BLaER1 treated with 17β-estradiol and CSF1 and Interleukin-3, amounts not matched to agents 10 nM and 100 nM (cell line): ENCODE results near the gene CAMK2G.
"Not testable (repeated sequence)": the region's sequence is repeated elsewhere in the genome, so short reads cannot be mapped to it uniquely, and the experiment has no call there.

Experiments used
- H3K27ac ChIP-seq, 11 experiments: shearing (Covaris generic); formaldehyde crosslinking; 2 replicates each; pipeline ENCODE4 v1.8.1; 2022
- H3K27me3 ChIP-seq, 11 experiments: shearing (Covaris generic); formaldehyde crosslinking; 2 replicates each; pipeline ENCODE4 v1.8.1; 2022
- H3K36me3 ChIP-seq, 11 experiments: shearing (Covaris generic); formaldehyde crosslinking; 2 replicates each; pipeline ENCODE4 v1.8.1; 2022
- H3K4me1 ChIP-seq, 10 experiments: shearing (Covaris generic); formaldehyde crosslinking; 2 replicates each; pipeline ENCODE4 v1.8.1; 2022
- H3K4me2 ChIP-seq, 11 experiments: shearing (Covaris generic); formaldehyde crosslinking; 2 replicates each; pipeline ENCODE4 v1.8.1; 2022
- H3K4me3 ChIP-seq, 10 experiments: shearing (Covaris generic); formaldehyde crosslinking; 2 replicates each; pipeline ENCODE4 v1.8.1; 2022
- H3K9ac ChIP-seq, 11 experiments: shearing (Covaris generic); formaldehyde crosslinking; 2 replicates each; pipeline ENCODE4 v1.8.1; 2022
- H3K9me3 ChIP-seq, 11 experiments: shearing (Covaris generic); formaldehyde crosslinking; replicated peaks in 1 of 11; 2 replicates each; pipeline ENCODE4 v1.8.1; 2022
- H4K20me1 ChIP-seq, 11 experiments: shearing (Covaris generic); formaldehyde crosslinking; 2 replicates each; pipeline ENCODE4 v1.8.1; 2022
- Cebpa-rat ChIP-seq, 11 experiments: shearing (Covaris generic); IDR thresholded peaks; 2 replicates each; pipeline ENCODE4 v1.8.1; 2022

CAMK2G gene

DNA sequence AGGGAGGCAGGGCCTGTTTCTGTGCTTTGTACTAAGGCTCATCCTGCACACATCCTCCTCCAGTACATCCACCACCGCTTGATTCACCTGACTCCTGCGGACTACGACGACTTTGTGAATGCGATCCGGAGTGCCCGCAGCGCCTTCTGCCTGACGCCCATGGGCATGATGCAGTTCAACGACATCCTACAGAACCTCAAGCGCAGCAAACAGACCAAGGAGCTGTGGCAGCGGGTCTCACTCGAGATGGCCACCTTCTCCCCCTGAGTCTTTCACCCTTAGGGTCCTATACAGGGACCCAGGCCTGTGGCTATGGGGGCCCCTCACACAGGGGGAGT is 73.1 kb downstream of the CAMK2G start:
- Histone ChIP-seq H3K27me3 (no peaks in the 10 kb centered on the region), H3K9ac (no peak overlapping the region), H3K9me3 (no peaks in the 10 kb centered on the region), H3K4me3 (no peak overlapping the region), H3K4me2 (no peak overlapping the region), H4K20me1 (peaks cover 0 to 85% (median 13%) of the 10 kb centered on the region in 11 experiments; a peak in 15 of 22 replicates), H3K27ac (no peak overlapping the region), H3K36me3 (peaks cover 87 to 100% (median 98%) of the 10 kb centered on the region in 11 experiments), H3K4me1 (peaks cover 6 to 44% (median 13%) of the 10 kb centered on the region in 10 experiments; a peak in 16 of 20 replicates)
- no peak for TF ChIP-seq Cebpa-rat (IDR thresholded peaks at IDR 0.05)

DNA sequence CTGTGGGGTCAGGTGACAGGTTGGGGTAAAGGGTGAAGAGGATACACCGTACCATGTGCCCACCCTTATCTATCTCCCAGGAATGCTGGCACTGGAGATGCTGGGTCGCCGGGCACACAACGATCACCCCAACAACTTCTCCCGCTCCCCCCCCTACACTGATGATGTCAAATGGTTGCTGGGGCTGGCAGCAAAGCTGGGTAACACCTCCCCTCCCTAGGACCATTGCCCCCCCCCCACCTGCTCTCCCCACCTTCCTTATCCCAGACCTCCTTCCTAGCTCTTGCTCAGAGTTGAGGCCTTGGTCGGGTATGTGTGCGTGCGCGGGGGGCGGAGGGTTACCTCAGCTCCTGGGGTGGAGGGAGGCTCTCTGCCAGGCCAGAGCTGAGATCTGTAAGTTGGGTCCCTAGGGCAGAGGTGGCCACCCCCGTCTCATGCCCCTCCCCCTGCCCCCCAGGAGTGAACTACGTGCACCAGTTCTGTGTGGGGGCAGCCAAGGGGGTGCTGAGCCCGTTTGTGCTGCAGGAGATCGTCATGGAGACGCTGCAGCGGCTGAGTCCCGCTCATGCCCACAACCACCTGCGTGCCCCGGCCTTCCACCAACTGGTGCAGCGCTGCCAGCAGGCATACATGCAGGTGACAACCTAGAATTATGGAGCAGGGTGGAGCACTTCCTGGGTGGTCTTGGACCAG is 73.6 kb downstream of the CAMK2G start:
- H3K4me1 ChIP-seq = peaks cover 6 to 39% (median 13%) of the 10 kb centered on the region in 10 experiments; a peak in 16 of 20 replicates
- TF ChIP-seq Cebpa-rat (IDR thresholded peaks at IDR 0.05) = no peak
- H3K4me3 ChIP-seq = no peak overlapping the region
- H3K9ac ChIP-seq = no peak overlapping the region
- no peaks in the 10 kb centered on the region for H3K9me3 ChIP-seq
- H3K4me2 ChIP-seq = no peak overlapping the region
- H3K27ac ChIP-seq = no peak overlapping the region
- peaks cover 87 to 100% (median 98%) of the 10 kb centered on the region in 11 experiments for H3K36me3 ChIP-seq
- no peaks in the 10 kb centered on the region for H3K27me3 ChIP-seq
- H4K20me1 ChIP-seq = peaks cover 0 to 83% (median 12%) of the 10 kb centered on the region in 11 experiments; a peak in 11 of 22 replicates

DNA sequence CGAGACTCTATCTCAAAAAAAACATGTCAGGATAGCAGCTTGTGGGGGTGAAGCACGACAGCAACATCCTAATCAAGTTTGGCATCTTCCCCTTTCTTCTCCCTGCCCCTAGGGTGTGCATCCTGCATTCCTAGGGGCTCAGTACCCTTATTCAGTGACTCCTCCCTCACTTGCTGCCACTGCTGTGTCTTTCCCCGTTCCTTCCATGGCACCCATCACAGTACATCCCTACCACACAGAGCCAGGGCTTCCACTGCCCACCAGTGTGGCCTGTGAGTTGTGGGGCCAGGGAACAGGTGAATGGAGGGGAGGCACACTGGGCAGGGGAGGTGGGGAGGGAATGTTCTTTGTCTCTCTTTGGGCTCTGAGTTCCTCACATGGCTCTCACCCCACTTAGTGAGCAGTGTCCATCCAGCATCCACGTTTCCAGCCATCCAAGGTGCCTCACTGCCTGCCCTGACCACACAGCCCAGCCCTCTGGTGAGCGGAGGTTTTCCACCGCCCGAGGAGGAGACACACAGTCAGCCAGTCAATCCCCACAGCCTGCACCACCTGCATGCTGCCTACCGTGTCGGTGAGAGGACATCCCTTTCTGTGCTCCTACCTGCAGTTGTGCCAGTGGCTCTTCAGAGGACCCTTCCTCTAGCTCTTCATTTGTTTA is 74.3 kb downstream of the CAMK2G start:
- Histone ChIP-seq H3K4me1 (peaks cover 6 to 32% (median 13%) of the 10 kb centered on the region in 10 experiments; a peak in 16 of 20 replicates), H3K27me3 (no peaks in the 10 kb centered on the region), H3K4me2 (no peak overlapping the region), H3K9me3 (no peaks in the 10 kb centered on the region), H3K4me3 (no peak overlapping the region), H3K9ac (no peak overlapping the region), H4K20me1 (peaks cover 0 to 86% (median 9%) of the 10 kb centered on the region in 11 experiments; a peak in 11 of 22 replicates), H3K27ac (no peak overlapping the region), H3K36me3 (peaks cover 87 to 100% (median 98%) of the 10 kb centered on the region in 11 experiments)
- TF ChIP-seq Cebpa-rat (IDR thresholded peaks at IDR 0.05) = no peak

DNA sequence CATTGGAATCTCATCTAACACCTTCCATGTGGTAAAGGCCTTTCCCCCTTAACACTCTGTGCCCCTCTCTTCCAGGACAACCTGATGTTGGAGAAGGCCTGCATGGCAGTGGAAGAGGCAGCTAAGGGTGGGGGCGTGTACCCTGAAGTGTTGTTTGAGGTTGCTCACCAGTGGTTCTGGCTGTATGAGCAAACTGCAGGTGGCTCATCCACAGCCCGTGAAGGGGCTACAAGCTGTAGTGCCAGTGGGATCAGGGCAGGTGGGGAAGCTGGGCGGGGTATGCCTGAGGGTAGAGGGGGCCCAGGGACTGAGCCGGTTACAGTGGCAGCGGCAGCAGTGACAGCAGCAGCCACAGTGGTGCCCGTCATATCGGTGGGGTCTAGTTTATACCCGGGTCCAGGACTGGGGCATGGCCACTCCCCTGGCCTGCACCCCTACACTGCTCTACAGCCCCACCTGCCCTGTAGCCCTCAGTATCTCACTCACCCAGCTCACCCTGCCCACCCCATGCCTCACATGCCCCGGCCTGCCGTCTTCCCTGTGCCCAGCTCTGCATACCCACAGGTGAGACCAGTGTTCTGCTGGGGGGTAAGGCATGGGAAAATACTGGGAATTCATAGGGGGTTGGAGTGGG is 75.3 kb downstream of the CAMK2G start:
- no peaks in the 10 kb centered on the region for H3K27me3 ChIP-seq
- TF ChIP-seq Cebpa-rat (IDR thresholded peaks at IDR 0.05) = no peak
- no peak overlapping the region for H3K4me2 ChIP-seq
- H3K9me3 ChIP-seq = no peaks in the 10 kb centered on the region
- H3K4me3 ChIP-seq = no peak overlapping the region
- H3K27ac ChIP-seq = no peak overlapping the region
- H3K4me1 ChIP-seq = peaks cover 5 to 23% (median 6%) of the 10 kb centered on the region in 10 experiments; a peak in 16 of 20 replicates
- H4K20me1 ChIP-seq = peaks cover 0 to 87% (median 9%) of the 10 kb centered on the region in 11 experiments; a peak in 11 of 22 replicates
- H3K9ac ChIP-seq = no peak overlapping the region
- H3K36me3 ChIP-seq = peaks cover 91 to 100% (median 98%) of the 10 kb centered on the region in 11 experiments

DNA sequence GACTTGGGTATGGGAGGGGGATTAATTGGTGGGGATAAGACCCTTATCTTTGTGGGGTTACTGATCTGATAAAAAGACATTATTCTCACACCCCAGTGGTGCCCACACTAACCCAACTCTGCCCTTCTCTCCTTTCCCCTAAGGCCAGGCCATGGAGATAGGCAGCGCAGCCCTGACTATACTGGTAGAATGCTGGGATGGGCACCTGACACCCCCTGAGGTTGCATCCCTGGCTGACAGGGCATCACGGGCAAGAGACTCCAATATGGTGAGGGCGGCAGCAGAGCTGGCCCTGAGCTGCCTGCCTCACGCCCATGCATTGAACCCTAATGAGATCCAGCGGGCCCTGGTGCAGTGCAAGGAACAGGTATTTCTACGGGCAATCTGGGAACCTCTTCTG is 76.3 kb downstream of the CAMK2G start:
- Histone ChIP-seq H3K4me3 (no peak overlapping the region), H3K4me2 (no peak overlapping the region), H3K4me1 (peaks cover 0 to 13% (median 0%) of the 10 kb centered on the region in 10 experiments; a peak in 6 of 20 replicates), H3K27me3 (no peaks in the 10 kb centered on the region), H4K20me1 (peaks cover 0 to 84% (median 9%) of the 10 kb centered on the region in 11 experiments; a peak in 11 of 22 replicates), H3K9ac (no peak overlapping the region), H3K9me3 (no peaks in the 10 kb centered on the region), H3K36me3 (peaks cover 97 to 100% (median 99%) of the 10 kb centered on the region in 11 experiments), H3K27ac (no peak overlapping the region)
- no peak for TF ChIP-seq Cebpa-rat (IDR thresholded peaks at IDR 0.05)

DNA sequence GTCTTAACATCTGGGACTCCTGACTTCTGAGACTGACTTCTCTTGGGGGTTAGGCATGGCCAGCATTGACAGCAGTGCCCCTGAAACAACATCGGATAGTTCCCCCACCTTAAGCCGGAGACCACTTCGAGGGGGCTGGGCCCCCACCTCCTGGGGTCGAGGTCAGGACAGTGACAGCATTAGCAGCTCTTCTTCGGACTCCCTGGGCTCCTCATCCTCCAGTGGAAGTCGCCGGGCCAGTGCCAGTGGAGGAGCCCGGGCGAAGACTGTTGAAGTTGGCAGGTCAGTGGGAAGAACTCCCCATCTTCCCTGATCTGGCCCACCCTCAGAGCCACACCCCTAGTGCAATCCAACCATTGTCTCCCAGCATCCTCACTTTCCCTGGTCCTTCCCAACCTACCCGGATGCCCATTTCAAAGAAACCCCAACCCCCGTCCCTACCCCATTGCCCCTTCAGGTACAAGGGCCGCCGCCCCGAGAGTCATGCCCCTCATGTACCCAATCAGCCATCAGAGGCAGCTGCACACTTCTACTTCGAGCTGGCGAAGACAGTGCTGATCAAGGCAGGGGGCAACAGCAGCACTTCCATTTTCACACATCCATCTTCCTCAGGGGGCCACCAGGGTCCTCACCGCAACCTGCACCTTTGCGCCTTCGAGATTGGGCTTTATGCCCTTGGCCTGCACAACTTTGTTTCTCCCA is 76.9 kb downstream of the CAMK2G start:
- H3K27ac ChIP-seq = no peak overlapping the region
- no peak overlapping the region for H3K9ac ChIP-seq
- no peaks in the 10 kb centered on the region for H3K27me3 ChIP-seq

DNA sequence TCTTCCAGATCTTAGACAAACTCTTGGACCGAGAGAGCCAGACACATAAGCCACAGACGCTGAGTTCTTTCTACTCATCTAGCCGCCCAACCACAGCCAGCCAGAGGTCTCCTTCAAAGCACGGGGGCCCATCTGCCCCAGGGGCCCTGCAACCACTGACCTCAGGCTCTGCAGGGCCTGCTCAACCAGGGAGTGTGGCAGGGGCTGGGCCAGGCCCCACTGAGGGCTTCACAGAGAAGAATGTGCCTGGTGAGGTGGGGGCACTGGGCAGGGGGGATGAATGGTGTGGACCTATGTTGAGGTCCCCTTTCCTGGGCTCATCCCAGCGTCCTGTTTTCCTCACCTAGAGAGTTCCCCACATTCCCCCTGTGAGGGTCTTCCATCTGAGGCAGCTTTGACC is 77.6 kb downstream of the CAMK2G start:
- Histone ChIP-seq H3K4me1 (no peaks in the 10 kb centered on the region; a peak in 1 of 20 replicates), H3K4me2 (no peak overlapping the region), H3K9ac (no peak overlapping the region), H3K4me3 (no peak overlapping the region), H3K9me3 (no peaks in the 10 kb centered on the region), H3K36me3 (peaks cover 97 to 100% (median 99%) of the 10 kb centered on the region in 11 experiments), H3K27ac (no peak overlapping the region), H3K27me3 (no peaks in the 10 kb centered on the region), H4K20me1 (peaks cover 0 to 84% (median 5%) of the 10 kb centered on the region in 11 experiments; a peak in 12 of 22 replicates)
- TF ChIP-seq Cebpa-rat (IDR thresholded peaks at IDR 0.05) = no peak

More for the DNA sequence above, 76.9 kb downstream of the CAMK2G start:
- Histone ChIP-seq H3K36me3 (peaks cover 97 to 100% (median 99%) of the 10 kb centered on the region in 11 experiments), H3K4me3 (no peak overlapping the region), H3K4me2 (no peak overlapping the region), H4K20me1 (peaks cover 0 to 84% (median 9%) of the 10 kb centered on the region in 11 experiments; a peak in 12 of 22 replicates), H3K4me1 (peaks cover 0 to 7% (median 0%) of the 10 kb centered on the region in 10 experiments; a peak in 4 of 20 replicates), H3K9me3 (no peaks in the 10 kb centered on the region)
- TF ChIP-seq Cebpa-rat (IDR thresholded peaks at IDR 0.05) = no peak

DNA sequence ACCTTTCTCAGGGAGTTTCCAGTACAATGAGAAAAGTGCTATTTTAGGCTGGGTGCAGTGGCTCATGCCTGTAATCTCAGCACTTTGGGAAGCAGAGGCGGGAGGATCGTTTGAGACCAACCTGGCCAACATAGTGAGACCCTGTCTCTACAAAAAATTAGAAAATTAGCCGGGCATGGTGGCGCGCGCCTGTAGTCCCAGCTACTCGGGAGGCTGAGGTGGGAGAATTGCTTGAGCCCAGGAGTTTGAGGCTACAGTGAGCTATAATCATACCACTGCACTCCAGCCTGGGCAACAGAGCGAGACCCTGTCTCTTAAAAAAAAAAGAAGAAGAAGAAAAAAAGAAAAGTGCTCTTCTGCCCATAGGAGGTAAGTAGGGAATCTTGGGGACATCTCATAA is 78.3 kb downstream of the CAMK2G start:
- H3K9me3 ChIP-seq, H3K9ac ChIP-seq, H3K4me2 ChIP-seq, H3K4me1 ChIP-seq, H3K27me3 ChIP-seq, H3K4me3 ChIP-seq, H3K27ac ChIP-seq: not testable (repeated sequence)
- peaks cover 97 to 100% (median 99%) of the 10 kb centered on the region in 11 experiments for H3K36me3 ChIP-seq
- H4K20me1 ChIP-seq = peaks cover 0 to 84% (median 4%) of the 10 kb centered on the region in 11 experiments; a peak in 12 of 22 replicates

DNA sequence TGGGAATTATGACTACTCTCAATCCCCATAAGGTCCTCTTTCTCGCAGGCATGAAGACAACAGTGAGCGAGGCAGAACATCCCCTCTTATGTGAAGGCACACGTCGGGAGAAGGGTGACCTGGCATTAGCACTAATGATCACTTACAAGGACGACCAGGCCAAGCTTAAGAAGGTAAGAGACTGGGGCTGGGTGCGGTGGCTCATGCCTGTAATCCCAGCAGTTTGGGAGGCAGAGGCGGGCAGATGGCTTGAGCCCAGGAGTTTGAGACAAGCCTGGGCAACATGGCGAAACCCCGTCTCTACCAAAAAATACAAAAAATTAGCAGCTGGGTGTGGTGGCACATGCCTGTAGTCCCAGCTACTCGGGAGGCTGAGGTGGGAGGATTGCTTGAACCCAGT is 78.9 kb downstream of the CAMK2G start:
- not testable (repeated sequence) for H3K27me3 ChIP-seq, H3K27ac ChIP-seq, H3K4me3 ChIP-seq, H3K4me2 ChIP-seq, H3K9ac ChIP-seq, H3K9me3 ChIP-seq, H3K4me1 ChIP-seq
- H3K36me3 ChIP-seq = peaks cover 99 to 100% (median 100%) of the 10 kb centered on the region in 11 experiments
- peaks cover 0 to 85% (median 4%) of the 10 kb centered on the region in 11 experiments; a peak in 11 of 22 replicates for H4K20me1 ChIP-seq
